GM13977 (cell line): ENCODE data around the gene B4GALT5.
A peak's percentile ranks its signal among the peaks of the same experiment; 100 is the strongest.

Experiments
- DNase-seq: peaks from one replicate; pipeline ENCODE4 v3.0.0; 2012; ENCODE audit warnings: low spot score
- CTCF ChIP-seq: IDR thresholded peaks from 2 replicates; pipeline ENCODE4 v1.5.1; 2012; ENCODE audit warnings: mild to moderate bottlenecking, control low read depth; ENCODE audit not compliant: insufficient read depth; ENCODE audit errors: extremely low read depth, missing control alignments
- in situ Hi-C: fragments of 300-500 bp; cut with MboI; formaldehyde crosslinking; loops from one replicate; pipeline ENCODE4 v1.12.0; 2022; ENCODE audit warnings: low sequenced_read_pairs, low pct_unique_long_range_greater_than_20kb, mixed read lengths, inconsistent platforms; ENCODE audit not compliant: unreplicated experiment

The B4GALT5 gene

GRCh38 chr20:49701916-49702315 lies 11.8 kb downstream of the B4GALT5 start:
- no peak for TF ChIP-seq CTCF
- in situ Hi-C loops: no loop called here
- DNase-seq: no peak

DNA sequence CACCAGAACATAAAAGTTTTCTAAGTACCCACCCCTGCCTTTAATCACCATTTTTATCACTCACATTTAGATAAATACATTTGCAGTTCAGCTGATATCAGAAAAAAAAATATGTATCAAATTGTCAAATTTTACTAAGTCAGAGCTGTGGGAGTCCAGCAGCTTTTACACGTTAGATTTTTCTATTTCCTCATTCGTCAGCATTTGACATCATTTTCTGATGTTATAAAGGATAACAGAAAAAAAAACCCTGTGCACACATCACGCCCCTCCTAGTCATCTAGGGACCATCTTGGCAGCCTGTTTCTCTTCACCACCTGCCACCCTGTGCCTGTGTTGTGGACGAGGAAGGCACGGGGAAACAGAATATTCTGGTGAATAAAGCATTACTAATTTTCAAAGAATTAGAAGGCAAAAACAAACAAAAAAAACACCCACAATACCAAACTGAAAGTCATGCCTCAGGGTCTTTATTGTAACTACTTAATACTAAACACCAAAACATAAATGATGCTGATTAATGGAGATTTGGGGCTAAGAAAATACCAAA lies 12.4 kb downstream of the B4GALT5 start:
- DNase-seq: no peak
- in situ Hi-C loops: no loop called here
- TF ChIP-seq CTCF: no peak

DNA sequence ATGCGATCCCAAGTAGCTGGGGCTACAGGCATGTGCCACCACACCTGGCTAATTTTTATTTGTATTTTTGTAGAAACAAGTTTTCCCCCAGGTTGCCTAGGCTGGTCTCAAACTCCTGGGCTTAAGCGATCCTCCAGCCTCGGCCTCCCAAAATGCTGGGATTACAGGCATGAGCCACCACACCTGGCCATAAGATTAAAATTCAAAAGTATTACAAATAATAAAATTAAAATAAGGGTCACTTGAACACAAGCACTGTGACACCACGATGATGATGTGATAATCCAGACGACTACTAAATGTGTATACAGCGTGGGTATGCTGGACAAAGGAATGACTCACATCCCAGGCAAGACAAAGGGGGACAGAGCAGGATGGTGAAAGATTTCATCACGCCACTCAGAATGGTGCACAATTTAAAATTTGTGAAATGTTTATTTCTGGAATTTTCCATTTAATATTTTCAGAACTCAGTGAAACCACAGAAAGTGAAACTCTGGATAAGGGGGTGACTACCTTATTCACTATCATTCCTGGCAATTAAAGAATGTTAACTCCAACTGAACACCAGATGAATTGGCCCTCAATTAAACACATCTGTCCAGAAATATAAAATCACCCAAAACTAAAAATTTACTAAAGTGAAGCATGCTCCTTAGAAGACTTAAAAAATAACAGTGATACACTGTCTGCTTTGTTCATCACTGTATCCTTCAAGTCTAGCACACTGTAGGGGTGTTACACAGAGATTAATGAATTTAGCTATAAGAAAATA lies 13.1 kb downstream of the B4GALT5 start:
- DNase-seq: no peak
- no peak for TF ChIP-seq CTCF
- in situ Hi-C loops: no loop called here

DNA sequence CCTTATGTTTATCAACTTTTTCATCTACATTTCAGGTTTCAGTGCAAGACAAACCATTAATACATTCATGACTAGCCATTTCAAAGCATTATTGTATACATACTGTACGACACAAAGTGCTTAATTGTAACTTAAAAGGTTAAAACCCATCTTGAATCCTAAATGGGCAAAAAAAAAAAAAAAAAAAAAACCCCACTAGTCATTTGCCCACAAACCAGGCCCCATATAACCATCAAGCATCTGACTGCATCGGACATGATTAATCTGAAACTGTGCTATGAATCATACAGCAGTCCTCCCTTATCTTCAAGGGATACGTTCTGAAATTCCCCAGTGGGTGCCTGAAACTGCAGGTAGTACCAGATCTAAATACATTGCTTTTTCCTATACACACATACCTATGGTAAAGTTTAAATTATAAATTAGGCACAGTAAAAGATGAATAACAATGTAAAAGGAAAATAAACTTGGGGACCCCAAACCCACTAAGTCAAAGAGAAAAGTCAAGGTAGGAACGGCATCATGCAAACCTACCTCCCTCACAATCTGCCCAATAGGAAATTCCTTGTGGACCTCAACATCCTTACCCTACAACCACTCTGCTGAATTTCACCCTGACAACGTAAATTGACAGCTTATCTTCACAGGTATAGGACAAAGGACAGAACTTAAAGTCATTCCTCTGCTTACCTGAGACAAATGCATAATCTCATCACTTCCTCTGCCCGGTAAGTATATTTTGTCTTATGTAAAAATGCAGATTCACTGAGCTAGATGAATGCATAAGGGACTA lies 14.3 kb downstream of the B4GALT5 start:
- in situ Hi-C loops: no loop called here
- DNase-seq: peak; percentile 59
- no peak for TF ChIP-seq CTCF

GRCh38 chr20:49698477-49698876 lies 15.2 kb downstream of the B4GALT5 start:
- TF ChIP-seq CTCF: no peak
- in situ Hi-C loops: no loop called here

DNA sequence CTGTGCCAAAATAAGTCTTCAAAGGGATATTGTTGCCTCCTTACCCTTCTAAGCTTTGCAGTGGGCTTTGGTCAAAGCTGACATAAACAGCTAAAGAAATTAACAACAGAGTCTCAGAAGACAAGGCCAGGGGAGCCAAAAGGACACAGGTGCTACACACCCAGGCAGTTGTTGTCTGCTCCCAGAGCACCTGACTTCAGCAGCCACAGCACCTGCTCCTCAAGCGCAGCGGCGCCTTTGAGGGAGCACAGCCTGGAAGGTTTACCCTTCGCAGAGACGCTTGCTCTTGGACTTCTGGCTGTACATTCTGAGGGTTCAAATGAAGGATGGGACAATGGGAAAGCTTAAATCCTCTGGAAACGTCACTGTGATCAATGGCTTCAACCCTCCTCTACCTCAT lies 16.6 kb downstream of the B4GALT5 start:
- no peak for TF ChIP-seq CTCF
- in situ Hi-C loops: no loop called here
- no peak for DNase-seq

More at GRCh38 chr20:49698477-49698876, 15.2 kb downstream of the B4GALT5 start:
- no peak for DNase-seq
